ENCODE data around the gene LRFN5.
"Not testable (repeated sequence)": the region's sequence is repeated elsewhere in the genome, so short reads cannot be mapped to it uniquely, and the experiment has no call there.

LRFN5 gene

DNA sequence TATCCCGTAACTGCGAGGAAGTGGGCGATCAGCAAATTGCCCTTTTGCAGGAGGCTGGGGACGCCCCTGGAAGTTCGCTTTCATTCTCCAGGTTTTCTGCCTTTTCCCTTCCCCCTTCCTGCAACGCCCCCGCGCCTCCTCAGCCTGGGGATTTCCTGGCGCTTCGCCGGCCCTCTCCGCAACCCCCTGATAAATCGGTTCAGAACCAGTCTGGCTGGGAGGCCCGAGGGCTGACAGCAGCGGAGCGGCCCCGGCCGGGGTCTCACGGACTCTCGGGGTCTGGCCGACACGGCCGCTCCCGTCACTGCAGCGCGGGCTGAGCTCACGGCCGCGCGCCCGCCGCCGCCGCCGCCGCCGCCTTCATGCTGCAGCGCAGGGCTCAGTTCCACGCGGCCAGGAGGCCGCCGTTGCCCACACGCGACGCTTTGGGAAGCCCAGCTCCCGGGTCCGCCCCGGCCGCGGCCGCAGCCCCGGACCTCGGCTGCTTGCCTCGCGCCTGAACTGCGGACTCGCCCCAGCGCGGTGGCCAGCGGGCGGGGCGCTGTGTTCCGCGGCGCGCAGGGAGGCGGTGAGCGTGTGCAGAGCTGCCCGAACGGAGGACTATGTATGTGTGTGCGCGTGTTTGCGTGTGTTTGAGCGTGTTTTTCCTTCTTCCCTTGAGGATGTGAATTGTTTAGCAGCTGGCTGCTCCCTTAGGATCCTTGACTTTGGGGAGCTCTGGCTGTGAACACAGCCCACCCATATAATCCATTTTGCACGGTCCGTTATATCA, at the start of gene LRFN5:
Gene LRFN5 (plus strand): TSS at position 345 of the 772 bp plus-strand sequence.
- DNase-seq (ENCODE audit: low spot score), result peak; percentile 34

DNA sequence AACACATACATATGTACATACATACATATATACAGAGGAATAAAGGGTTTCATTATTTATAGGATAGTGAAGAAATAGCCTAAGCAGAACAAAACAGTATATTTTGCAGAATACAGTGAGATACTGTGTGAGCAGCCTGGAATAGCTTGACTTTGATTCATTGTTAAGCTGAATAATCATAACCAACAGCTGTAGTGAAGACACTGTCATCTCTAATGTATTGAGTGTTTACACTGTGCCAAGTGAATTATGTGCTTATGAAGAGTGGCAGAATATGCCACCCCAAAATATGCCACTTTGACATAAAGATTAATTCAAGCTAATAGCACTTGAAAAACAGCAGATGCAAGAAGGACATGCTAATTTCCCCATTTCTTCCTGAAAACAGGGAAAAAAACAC, 48.2 kb upstream of the LRFN5 start:
- no peak for DNase-seq (ENCODE audit: low spot score)

DNA sequence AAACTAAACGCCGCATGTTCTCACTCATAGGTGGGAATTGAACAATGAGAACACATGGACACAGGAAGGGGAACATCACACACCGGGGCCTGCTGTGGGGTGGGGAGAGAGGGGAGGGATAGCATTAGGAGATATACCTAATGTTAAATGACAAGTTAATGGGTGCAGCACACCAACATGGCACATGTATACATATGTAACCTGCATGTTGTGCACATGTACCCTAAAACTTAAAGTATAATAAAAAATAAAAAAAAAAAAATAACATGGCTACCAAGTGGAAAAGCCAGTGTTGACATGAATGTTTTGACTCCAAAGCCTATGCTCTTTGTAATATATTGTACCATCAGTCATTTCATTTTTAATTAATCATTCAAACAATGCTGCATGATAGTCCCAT, 39.8 kb upstream of the LRFN5 start:
- not testable (repeated sequence) for DNase-seq (ENCODE audit: low spot score)

DNA sequence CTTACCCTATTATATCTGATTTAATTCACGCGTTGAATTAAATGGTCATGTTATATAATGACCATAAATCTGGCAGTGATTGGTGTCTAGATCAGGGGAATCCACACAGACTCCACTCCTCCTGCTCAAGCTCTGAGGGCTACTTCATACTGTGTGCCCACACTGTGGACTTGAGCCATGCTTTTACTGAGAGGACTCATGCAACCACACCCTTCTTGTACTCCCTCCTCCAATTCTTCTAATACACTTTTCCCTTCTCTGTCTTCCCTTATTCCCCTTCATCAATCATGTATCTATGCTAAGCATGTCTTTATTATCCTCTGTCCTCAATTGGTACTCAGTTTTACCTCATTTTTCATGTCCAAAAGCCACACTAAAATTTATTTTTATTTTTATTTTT, 37.7 kb upstream of the LRFN5 start:
- DNase-seq (ENCODE audit: low spot score), result no peak

DNA sequence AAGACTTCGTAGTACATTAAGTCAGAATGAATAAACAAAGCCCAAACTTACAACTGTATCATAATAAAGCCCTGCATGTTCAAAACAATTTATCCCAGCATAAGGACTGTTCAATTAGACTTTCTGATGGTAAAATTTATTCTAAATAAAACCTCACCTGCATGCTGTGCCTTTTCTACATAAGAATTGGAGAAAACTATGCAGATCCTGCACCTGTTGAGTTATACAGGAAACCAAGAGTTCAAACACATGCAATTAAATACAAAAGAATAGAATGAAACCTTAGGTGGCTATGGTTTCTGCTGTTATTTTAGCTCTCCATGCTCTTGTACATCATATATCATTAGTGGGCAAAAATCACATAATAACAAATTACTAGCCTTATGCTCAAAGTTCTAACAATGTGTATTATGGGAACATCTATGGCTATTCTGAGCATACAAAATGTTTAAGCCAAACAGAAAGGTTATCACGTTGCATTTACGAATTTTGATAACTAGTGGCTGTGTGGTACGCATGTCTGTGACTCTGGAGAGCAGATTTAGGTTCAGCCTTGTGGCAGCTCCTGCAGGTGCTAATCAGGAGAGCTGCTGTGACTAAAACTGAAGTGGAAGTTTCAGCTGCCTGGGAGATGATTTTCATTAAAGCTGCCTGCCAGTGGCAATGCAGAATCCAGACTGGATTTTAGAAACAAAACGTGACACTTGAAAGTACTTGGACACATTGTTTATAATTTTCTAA, 36.1 kb upstream of the LRFN5 start:
- no peak for DNase-seq (ENCODE audit: low spot score)

DNA sequence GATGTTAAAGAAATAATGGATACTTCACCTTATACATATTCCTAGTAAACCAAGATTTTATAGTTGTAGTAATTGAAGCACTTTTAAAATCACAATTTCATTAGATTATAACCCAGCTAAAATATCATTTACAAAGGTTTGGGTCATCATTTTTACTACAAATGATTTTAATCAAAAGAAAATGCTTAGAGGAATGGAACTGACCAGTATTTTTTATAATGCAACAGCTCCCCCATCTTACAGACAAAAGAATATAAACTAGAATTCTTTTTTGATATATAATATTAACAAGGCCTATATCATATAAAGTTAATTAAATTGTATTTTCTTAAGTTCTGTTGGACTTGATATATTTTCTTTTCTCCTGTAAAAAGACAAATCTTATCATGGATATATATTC, 20.4 kb upstream of the LRFN5 start:
- DNase-seq (ENCODE audit: low spot score), result no peak

DNA sequence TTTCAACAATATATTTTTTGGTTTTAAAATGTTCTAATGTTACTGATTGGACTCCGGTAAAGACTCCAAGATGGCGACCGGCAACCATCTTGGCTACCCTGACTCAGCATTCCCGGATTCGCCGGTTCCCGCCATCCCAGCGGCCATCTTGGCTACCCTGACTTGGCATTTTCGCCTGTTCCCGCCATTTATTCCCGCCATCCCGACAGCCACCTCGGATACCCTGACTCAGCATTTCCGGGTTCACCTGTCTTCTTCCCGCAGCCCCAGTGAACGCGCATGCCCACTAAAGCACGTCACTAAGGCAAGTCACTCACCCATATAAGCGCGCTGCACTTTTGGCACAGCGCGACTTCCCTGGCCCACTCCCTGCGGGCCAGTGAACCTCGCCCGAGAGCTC, 9.0 kb upstream of the LRFN5 start:
- peak; percentile 53 for DNase-seq (ENCODE audit: low spot score)

DNA sequence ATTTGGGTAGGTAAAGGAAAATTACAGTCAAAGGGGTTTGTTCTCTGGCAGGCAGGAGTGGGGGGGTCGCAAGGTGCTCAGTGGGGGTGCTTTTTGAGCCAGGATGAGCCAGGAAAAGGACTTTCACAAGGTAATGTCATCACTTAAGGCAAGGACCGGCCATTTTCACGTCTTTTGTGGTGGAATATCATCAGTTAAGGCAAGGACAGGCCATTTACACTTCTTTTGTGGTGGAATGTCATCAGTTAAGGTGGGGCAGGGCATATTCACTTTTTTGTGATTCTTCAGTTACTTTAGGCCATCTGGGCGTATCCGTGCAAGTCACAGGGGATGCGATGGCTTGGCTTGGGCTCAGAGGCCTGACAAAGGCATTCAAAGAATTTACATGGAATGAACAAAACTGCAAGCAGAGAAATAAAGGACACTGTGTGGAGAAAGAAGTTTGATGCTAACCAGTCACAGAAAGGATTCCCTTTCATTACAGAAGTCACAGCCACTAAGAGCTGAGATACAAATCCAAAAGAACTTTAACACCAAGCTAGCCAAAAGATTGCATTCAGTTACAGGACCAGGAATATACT, 6.8 kb upstream of the LRFN5 start:
- not testable (repeated sequence) for DNase-seq (ENCODE audit: low spot score)

DNA sequence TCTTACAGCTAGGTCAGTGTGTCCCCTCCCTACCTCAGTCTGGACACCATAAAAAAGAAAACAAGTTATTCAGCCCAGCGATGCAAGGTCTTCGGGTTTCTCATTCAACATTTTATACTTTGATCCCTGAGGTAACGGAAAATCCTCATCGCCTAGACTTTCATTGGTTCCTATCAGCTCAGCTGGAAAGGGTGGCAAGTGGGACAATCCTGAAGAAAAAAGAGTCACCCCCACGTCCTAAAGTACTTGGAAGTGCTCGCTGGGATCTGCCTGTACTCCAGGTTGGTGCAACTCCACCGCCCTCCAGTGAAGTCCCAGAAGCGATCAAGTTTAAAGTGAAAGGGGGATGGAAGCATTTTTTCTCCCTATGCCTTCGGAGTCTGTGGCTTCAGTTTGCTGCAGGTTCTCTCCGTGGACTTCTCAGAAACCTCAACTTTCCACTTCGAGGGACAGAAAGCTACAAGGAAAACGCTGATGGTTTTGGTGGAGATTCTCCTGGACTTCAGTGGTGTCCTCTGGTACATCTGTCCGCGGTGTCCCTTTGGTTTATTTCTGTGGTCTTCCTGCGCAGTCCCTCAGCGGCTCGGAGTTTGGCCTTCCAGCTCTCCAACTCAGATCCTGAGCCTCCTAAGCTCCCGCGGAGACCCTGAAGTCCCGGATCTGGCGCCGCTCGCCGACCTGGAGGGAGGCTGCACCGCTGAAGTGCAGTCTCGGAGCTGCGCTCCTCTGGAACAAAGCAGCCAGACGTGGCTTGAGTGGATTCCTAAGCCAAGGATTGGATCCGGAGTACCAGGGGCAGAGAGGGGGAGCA, 1.8 kb upstream of the LRFN5 start:
- DNase-seq (ENCODE audit: low spot score), result peak; percentile 28

DNA sequence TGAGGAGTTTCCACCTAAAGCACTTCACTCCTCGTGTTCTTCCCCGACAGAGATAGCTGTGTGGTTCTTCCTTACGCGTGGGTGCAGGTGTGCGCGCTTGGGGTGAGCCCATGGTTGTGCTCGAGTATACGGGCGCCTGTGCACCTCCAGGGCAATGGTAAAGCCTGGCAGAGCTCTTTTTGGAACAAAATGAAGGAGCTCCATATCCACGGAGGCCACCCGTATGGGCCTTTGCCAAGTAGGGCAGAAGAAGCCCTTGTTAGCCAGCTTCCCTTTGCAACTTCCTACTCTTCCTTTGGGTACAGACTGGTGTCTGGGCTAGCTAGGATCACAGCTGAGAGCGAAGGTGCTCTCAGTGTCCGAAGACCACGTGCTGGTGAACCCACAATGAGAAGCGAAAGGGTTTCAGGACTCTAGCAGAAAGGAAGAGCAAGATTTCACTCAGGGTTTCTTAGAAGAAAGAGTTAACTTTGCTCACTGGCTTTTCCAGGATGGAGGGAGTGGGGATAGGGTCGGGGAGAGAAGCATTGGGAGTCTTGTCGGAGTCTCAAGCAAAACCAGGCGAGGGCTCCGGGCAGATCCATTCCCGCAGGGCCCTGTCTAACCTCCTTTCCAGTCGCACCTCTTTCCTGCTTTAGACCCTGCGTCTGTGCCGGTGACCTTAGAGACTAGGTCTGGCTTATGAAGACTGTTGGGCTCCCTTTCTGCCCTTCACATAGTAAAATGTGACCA, 960 bp upstream of the LRFN5 start:
- DNase-seq (ENCODE audit: low spot score), result peak; percentile 10

DNA sequence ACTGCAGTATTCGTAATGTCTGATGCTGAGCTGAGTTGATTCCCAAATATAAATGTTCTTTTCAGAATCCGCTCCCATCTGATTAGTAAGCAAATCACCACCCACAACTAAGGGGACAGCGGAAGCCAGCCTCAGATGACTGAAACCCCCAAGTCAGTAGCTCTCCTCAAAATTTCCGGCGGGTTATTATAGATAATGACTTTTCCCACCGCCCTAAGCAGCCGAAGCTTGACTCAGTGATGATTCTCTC, 469 bp upstream of the LRFN5 start:
- DNase-seq (ENCODE audit: low spot score), result peak; percentile 5

DNA sequence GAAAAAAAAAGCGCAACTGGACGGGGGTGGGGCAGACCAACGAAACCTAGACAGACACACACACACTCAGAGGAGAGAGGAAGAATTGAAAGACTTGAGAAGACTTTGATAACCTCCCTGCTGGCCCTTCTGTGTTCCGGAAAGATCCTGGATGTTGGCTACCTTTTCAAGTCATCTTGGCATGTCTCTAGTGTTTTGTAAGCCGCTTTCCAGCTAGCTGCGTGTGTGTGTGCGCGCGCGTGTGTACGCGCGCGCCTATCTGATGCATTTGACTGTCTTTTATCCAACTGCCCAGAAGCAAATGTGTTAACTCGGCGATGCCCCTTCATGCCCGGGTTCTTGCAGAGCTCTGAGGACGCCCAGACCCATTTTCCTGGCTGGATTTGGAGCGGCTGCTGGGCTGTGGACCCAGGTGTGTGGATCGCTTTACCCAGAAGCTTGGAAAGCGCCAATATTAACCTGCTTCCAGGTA, 664 bp downstream of the LRFN5 start:
- DNase-seq (ENCODE audit: low spot score), result peak; percentile 2

DNA sequence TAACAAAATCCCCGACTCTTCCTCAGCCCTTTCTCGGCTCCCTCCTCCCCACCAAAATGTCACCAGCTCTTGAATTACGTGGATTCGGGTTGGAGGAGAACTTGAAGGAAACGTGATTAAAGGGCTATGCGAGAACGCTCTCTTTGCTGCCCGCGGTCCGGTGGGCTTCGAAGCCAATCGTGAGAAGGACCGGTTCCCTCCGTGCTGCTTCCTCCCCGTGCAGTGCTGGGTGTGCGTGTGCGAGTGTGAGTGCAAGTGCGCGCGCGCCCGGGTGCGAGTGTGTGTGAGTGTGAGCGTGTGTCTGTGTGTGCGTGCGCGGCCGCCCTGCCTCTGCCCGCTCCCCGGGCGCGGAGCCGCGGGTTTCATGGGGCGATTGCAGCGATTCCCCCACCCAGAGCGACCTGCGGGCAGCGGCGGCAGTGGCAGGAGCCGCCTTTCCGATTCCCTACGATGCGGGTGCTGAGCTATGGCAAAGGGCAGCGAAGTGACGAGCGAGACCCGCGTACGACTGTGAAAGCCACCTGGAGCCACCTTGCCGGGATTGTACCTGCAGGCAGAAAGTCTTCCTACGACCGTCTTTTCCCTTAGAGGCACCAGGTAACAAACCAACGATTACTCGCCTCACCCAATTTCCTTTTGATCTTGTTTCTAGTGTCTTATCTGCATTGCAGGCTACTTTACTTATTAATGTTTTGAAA, 1.4 kb downstream of the LRFN5 start:
- peak; percentile 15 for DNase-seq (ENCODE audit: low spot score)

DNA sequence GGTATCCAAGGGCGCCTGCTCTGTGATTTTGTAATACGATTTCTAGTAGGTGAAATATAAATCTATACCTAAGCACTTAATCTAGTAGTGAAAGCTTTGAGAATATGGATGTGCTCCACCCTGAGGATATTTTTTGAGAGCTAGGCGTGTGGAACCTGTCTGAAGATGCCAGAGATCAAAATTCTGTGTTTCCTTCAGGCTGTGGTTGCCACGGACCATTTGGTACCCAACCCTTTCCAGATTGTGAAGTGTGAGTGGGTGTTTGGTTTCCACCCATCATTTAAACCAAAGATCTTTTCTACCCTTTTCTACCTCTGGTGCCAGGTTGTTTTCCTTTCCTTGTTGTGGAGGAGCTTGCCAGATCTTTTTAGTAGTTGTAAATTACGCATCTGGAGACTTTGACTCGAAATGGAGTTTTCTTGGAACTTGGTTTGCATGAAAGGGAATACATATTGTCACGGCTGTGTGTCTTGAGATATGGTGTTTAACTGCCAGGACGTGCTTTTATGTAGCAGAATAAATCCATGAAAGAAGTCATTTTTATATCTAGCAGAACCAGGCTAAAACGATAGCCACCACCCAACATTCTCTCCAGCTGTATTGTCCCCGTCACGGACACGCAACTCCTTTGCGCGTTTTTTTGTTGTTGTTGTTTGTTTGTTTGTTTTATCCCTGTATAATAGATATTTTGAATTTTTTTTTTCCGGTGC, 2.2 kb downstream of the LRFN5 start:
- DNase-seq (ENCODE audit: low spot score), result peak; percentile 6

DNA sequence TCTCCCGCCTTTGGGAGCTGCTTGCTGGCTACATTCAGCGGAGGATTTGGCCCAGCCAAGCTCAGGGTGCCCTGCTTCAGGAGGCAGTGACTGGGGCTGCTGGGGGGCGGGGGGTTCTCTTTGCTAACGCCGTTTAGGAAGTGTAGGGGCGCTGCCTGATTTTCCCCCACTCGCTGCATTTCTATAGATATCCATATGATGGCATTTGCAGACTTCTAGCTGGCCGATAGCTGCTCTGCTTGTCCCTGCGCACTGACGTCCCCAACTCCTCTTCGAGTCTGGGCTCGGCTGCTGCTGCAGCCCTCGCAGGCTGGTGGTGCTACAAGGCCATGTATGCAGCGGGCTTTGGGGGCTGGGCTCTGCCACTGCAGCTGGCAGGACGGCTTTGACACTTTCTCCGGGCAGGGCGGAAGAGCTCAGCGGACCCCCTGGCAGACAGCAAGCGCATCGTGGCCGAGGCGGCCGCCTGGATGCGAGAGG, 3.1 kb downstream of the LRFN5 start:
- peak; percentile 73 for DNase-seq (ENCODE audit: low spot score)

DNA sequence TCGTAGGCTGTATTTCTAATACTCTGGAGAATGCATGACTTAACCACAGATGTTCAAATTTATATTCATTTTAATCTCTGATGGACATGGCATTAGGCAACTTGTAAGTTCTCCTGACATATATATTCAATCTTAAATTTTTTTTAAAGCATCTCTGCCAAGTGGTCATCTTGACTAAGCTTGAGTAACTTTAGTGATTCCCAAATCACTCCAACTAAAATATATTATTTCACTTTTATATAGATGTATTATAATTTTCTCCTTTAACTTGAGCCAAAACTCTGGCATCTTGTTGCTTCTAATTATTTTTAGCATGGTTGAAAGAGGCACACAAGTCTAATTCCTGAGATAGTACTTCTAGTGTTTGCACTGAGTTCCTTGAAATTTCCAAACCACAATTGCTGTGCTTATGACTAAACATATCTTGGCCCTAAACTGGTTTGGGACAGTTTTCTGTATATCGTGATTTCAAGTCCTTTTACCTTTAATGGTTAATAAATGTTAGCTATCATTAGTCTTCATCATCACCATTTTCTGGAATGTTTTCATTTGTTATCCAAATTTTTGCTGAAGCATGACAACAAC, 8.4 kb downstream of the LRFN5 start:
- no peak for DNase-seq (ENCODE audit: low spot score)

DNA sequence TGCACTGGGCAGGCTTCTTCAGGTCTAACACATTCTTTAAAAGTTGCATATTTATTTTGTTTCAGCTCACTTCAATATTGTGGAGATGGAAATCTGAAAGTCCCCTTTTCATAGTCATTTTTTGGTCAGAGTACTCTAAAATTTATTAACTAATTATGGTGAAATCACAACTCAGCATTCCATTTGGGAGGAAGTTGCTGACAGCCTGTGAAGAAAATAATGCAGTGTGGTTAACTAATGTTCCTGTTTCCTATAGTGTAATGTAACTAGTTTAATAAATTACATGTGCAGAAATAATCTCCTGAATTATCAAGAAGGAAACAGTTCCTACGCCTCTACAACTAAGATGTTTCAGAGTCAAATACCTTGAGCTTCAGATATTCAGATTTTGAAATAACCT, 17.1 kb downstream of the LRFN5 start:
- DNase-seq (ENCODE audit: low spot score), result no peak

DNA sequence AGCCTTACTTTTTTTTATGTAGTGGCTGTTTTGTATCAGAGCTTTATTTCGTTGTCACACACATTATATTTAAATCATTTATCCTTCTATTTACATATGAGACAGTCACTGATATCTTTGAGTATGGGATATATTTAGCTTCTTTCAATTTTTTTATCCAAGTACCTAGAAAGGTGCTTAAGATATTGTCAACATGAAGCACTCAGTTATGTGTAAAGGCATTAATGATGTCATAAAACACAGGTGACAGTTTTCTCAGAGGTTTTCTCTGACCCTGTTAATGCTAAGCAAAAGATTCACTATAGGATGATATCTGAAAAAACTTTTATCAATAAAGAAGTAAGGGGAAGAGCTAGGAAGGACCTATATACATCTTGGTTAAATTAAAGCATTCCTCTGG, 23.2 kb downstream of the LRFN5 start:
- DNase-seq (ENCODE audit: low spot score), result no peak

DNA sequence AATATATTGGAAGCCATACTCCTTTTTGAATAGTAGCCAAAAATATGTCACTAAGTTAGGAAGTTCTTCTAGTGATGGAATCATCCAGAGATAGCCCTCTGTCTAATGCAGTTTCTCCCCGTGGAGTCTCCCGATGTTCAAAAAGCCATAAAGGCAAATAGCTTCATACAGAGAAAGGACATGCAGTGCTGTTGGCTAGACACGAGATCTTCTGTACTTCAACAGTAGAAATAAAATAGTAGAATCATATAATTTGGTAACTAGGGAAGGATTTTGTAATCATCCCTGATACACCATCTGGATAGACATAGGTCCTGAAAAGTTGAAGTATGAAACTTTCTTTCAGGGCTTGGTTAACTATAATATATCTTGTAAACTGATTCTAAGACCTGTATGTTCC, 27.6 kb downstream of the LRFN5 start:
- DNase-seq (ENCODE audit: low spot score), result no peak

Data from HuH-7 (cell line).